GM23338 (cell line): ENCODE measurements around the gene AP1S1. TPM values are rescaled to one million over a fixed set of nuclear protein-coding genes. Genes with fewer than 3 reads are reported as not detected.
"Not testable (repeated sequence)": the region's sequence is repeated elsewhere in the genome, so short reads cannot be mapped to it uniquely, and the experiment has no call there.

ENCODE experiments used
- ATAC-seq: fragments of 200-7000 bp; cut with Tn5 transposase; 3 replicates; pipeline ENCODE4 v1.9.1; 2020
- DNase-seq: peaks from one replicate; pipeline ENCODE4 v3.0.0-alpha.2; 2015; ENCODE audit warnings: low spot score
- H2AFZ ChIP-seq: fragments of 200-600 bp; sonication (generic); 2 replicates; pipeline ENCODE4 v1.8.0; 2016; ENCODE audit warnings: antibody characterized with exemption, mild to moderate bottlenecking, moderate library complexity
- H3F3A ChIP-seq: fragments of 200-600 bp; sonication (generic); replicated peaks from 2 replicates; pipeline ENCODE4 v1.8.0; 2017; ENCODE audit warnings: antibody characterized with exemption, mixed run types, low read depth
- H3K27ac ChIP-seq: fragments of 200-600 bp; sonication (generic); 2 replicates; pipeline ENCODE4 v1.6.1; 2016; ENCODE audit warnings: low read depth
- H3K27me3 ChIP-seq: fragments of 200-600 bp; sonication (generic); 2 replicates; pipeline ENCODE4 v1.8.0; 2016; ENCODE audit warnings: mild to moderate bottlenecking, mixed run types, moderate library complexity; ENCODE audit not compliant: insufficient read depth
- H3K36me3 ChIP-seq: fragments of 200-600 bp; sonication (generic); 2 replicates; pipeline ENCODE4 v1.8.0; 2016; ENCODE audit warnings: mild to moderate bottlenecking; ENCODE audit not compliant: insufficient read depth
- H3K4me1 ChIP-seq: fragments of 200-600 bp; sonication (generic); 2 replicates; pipeline ENCODE4 v1.8.0; 2016; ENCODE audit warnings: mild to moderate bottlenecking, moderate library complexity; ENCODE audit not compliant: insufficient read depth
- H3K4me2 ChIP-seq: fragments of 200-600 bp; sonication (generic); 2 replicates; pipeline ENCODE4 v1.7.1; 2017; ENCODE audit warnings: mixed run types
- H3K4me3 ChIP-seq: fragments of 200-600 bp; sonication (generic); 2 replicates; pipeline ENCODE4 v1.6.1; 2016; ENCODE audit warnings: mixed run types
- H3K79me2 ChIP-seq: fragments of 200-600 bp; sonication (generic); replicated peaks from 2 replicates; pipeline ENCODE4 v1.8.0; 2017; ENCODE audit warnings: mild to moderate bottlenecking; ENCODE audit not compliant: insufficient read depth
- H3K9me2 ChIP-seq: fragments of 200-600 bp; sonication (generic); 2 replicates; pipeline ENCODE4 v1.8.0; 2017; ENCODE audit not compliant: insufficient read depth
- H4K20me1 ChIP-seq: fragments of 200-600 bp; sonication (generic); replicated peaks from 2 replicates; pipeline ENCODE4 v1.8.0; 2017; ENCODE audit warnings: mild to moderate bottlenecking; ENCODE audit not compliant: insufficient read depth
- H3K27ac Mint-ChIP-seq: 2 replicates; pipeline ENCODE4 v1.8.0; 2020; ENCODE audit warnings: inconsistent platforms, mild to moderate bottlenecking, moderate library complexity, mixed read lengths
- H3K27me3 Mint-ChIP-seq: 3 replicates; pipeline ENCODE4 v1.8.0; 2022; ENCODE audit warnings: low read depth, mild to moderate bottlenecking, moderate library complexity, mixed read lengths, inconsistent platforms; ENCODE audit not compliant: insufficient read depth, poor library complexity
- H3K36me3 Mint-ChIP-seq: 3 replicates; pipeline ENCODE4 v1.8.0; 2021; ENCODE audit warnings: low read depth, mild to moderate bottlenecking, inconsistent platforms, moderate library complexity, mixed read lengths
- H3K4me1 Mint-ChIP-seq: 3 replicates; pipeline ENCODE4 v1.8.0; 2020; ENCODE audit warnings: mild to moderate bottlenecking, inconsistent platforms, mixed read lengths
- H3K4me3 Mint-ChIP-seq: 3 replicates; pipeline ENCODE4 v1.8.0; 2021; ENCODE audit warnings: moderate library complexity, mild to moderate bottlenecking, inconsistent platforms, mixed read lengths
- H3K9me3 Mint-ChIP-seq: 3 replicates; pipeline ENCODE4 v1.8.0; 2020; ENCODE audit warnings: moderate library complexity, mild to moderate bottlenecking, inconsistent platforms, mixed read lengths
- CREB1 ChIP-seq: fragments of 250-450 bp; sonication (Bioruptor Pico); IDR thresholded peaks from 2 replicates; pipeline ENCODE4 v1.5.0; 2020; ENCODE audit warnings: low read depth, mild to moderate bottlenecking, moderate library complexity
- ETS1 ChIP-seq: IDR thresholded peaks from 2 replicates; pipeline ENCODE4 v1.6.1; 2016; ENCODE audit warnings: antibody characterized with exemption
- EZH2phosphoT487 ChIP-seq: fragments of 200-600 bp; sonication (generic); IDR thresholded peaks from one replicate; pipeline ENCODE4 v1.8.1; 2018; ENCODE audit warnings: antibody characterized with exemption; ENCODE audit not compliant: unreplicated experiment
- STAT1 ChIP-seq: IDR thresholded peaks from one replicate; pipeline ENCODE4 v1.6.1; 2016; ENCODE audit warnings: antibody characterized with exemption; ENCODE audit not compliant: unreplicated experiment
- ZNF462 ChIP-seq: fragments of 250-450 bp; sonication (Bioruptor Pico); IDR thresholded peaks from 2 replicates; pipeline ENCODE4 v1.5.0; 2020; ENCODE audit warnings: mild to moderate bottlenecking, moderate library complexity
- polyA plus RNA-seq: library from polyadenylated mRNA; unstranded; fragments of >200 nt; fragmentation: Nextera tagmentation; extraction: Ambion mirVana; gene quantifications from 2 replicates; pipeline ENCODE4 v1.2.1, GENCODE V29; 2016
- total RNA-seq: library from RNA; depleted of rRNA; stranded (reverse); fragments of >200 nt; shearing (Covaris generic); gene quantifications from 2 replicates; pipeline ENCODE4 v1.2.3, GENCODE V29; 2014

AP1S1 gene
- total and polyA plus RNA-seq, 2 experiments from 2014 or later, result 11.5 to 60.6 TPM

- peaks cover 21% of the 10 kb centered on the region for H3K27me3 Mint-ChIP-seq
- not testable (repeated sequence) for H3K9me3 Mint-ChIP-seq, H3K27ac ChIP-seq, H3K36me3 Mint-ChIP-seq, H3K4me3 ChIP-seq, H3F3A ChIP-seq, H4K20me1 ChIP-seq, H3K79me2 ChIP-seq, DNase-seq, ATAC-seq, H3K27ac Mint-ChIP-seq, H3K36me3 ChIP-seq, H3K27me3 ChIP-seq, H3K9me2 ChIP-seq, H3K4me3 Mint-ChIP-seq
- peaks cover 26% of the 10 kb centered on the region; the same call in 1 of the 2 replicates for H3K4me1 ChIP-seq
- H3K4me2 ChIP-seq, result peak overlapping the region; percentile 53; the same call in 1 of the 2 replicates
- peaks cover 17% of the 10 kb centered on the region for H3K4me1 Mint-ChIP-seq
- H2AFZ ChIP-seq, result peak overlapping the region; percentile 89; the same call in 1 of the 2 replicates
Observed at GRCh38 chr7:101121631-101121990, 32.7 kb upstream of the AP1S1 start.

- peaks cover 23% of the 10 kb centered on the region for H3K4me1 Mint-ChIP-seq
- H3K4me1 ChIP-seq, result peaks cover 32% of the 10 kb centered on the region; the same call in 1 of the 2 replicates
- peak; percentile 85 for DNase-seq
- peak overlapping the region; percentile 11; the same call in 1 of the 3 replicates for H3K4me3 Mint-ChIP-seq
- H3K27ac Mint-ChIP-seq, result peak overlapping the region; percentile 78; the same call in 1 of the 2 replicates
- H3K4me2 ChIP-seq, result peak overlapping the region; percentile 53
- H3K79me2 ChIP-seq, result no peaks in the 10 kb centered on the region
- TF ChIP-seq CREB1 (CRISPR knock-in tag), result 0 out of 2 replicates have a peak, but pooled peaks have one; percentile 13
- no peak for TF ChIP-seq STAT1
- no peaks in the 10 kb centered on the region for H4K20me1 ChIP-seq
- 0 out of 2 replicates have a peak, but pooled peaks cover 10% of the 10 kb centered on the region for H3F3A ChIP-seq
- H3K27me3 Mint-ChIP-seq, result peaks cover 24% of the 10 kb centered on the region
- peak overlapping the region; percentile 89 for H2AFZ ChIP-seq
- peaks cover 10% of the 10 kb centered on the region; the same call in 1 of the 3 replicates for H3K36me3 Mint-ChIP-seq
- no peak overlapping the region for H3K4me3 ChIP-seq
- 0 out of 2 replicates have a peak overlapping the region, but pooled peaks have one; percentile 64 for H3K27ac ChIP-seq
- peak; percentile 64 for ATAC-seq
- H3K9me2 ChIP-seq, result no peaks in the 10 kb centered on the region
- H3K27me3 ChIP-seq, result no peaks in the 10 kb centered on the region
- no peaks in the 10 kb centered on the region for H3K36me3 ChIP-seq
- H3K9me3 Mint-ChIP-seq, result peaks cover 8% of the 10 kb centered on the region
Observed at GRCh38 chr7:101121991-101122932, 32.0 kb upstream of the AP1S1 start.

GRCh38 chr7:101122933-101123702 is 31.2 kb upstream of the AP1S1 start:
- ATAC-seq (no peak), DNase-seq (no peak)
- peaks cover 10% of the 10 kb centered on the region; the same call in 1 of the 3 replicates for H3K36me3 Mint-ChIP-seq
- H2AFZ ChIP-seq, result peak overlapping the region; percentile 89
- H3K9me2 ChIP-seq, result no peaks in the 10 kb centered on the region
- no peak overlapping the region for H3K27ac Mint-ChIP-seq
- no peak overlapping the region for H3K4me3 ChIP-seq
- H3K4me2 ChIP-seq, result peak overlapping the region; percentile 53
- no peaks in the 10 kb centered on the region for H3K27me3 ChIP-seq
- no peaks in the 10 kb centered on the region for H3K36me3 ChIP-seq
- 0 out of 2 replicates have a peak overlapping the region, but pooled peaks have one; percentile 64 for H3K27ac ChIP-seq
- no peak overlapping the region for H3K4me3 Mint-ChIP-seq
- no peaks in the 10 kb centered on the region for H3K79me2 ChIP-seq
- peaks cover 30% of the 10 kb centered on the region for H3K4me1 Mint-ChIP-seq
- no peak for TF ChIP-seq ETS1
- TF ChIP-seq ZNF462, result no peak
- TF ChIP-seq EZH2phosphoT487, result no peak
- peaks cover 24% of the 10 kb centered on the region for H3K27me3 Mint-ChIP-seq
- H3F3A ChIP-seq, result 0 out of 2 replicates have a peak, but pooled peaks cover 10% of the 10 kb centered on the region
- no peaks in the 10 kb centered on the region for H4K20me1 ChIP-seq
- H3K4me1 ChIP-seq, result peaks cover 39% of the 10 kb centered on the region; the same call in 1 of the 2 replicates
- peaks cover 8% of the 10 kb centered on the region for H3K9me3 Mint-ChIP-seq
